Mesenchymal stem cell (in vitro differentiated cells and primary cell): Measurements from ENCODE around the gene FRAT1.

ENCODE experiments used
- DNase-seq: peaks from one replicate; pipeline ENCODE4 v3.0.0-alpha.2; 2013
- H2AFZ ChIP-seq: one replicate; pipeline ENCODE4 v1.6.1; 2013; ENCODE audit warnings: low read depth, mild to moderate bottlenecking, control low read depth, inconsistent platforms, low read length, moderate library complexity
- H2AK5ac ChIP-seq: 2 replicates; pipeline ENCODE4 v1.6.1; 2013; ENCODE audit warnings: low read length, moderate library complexity, mild to moderate bottlenecking, inconsistent platforms; ENCODE audit not compliant: severe bottlenecking
- H2BK120ac ChIP-seq: one replicate; pipeline ENCODE4 v1.6.1; 2013; ENCODE audit warnings: low read depth, mild to moderate bottlenecking, inconsistent platforms, low read length, moderate library complexity
- H2BK12ac ChIP-seq, 2 experiments: one replicate each; pipeline ENCODE4 v1.6.1; 2013; ENCODE audit warnings: inconsistent platforms in 2 of 2, low read length in 2 of 2, mild to moderate bottlenecking in 2 of 2, moderate library complexity in 2 of 2, control low read depth in 1 of 2
- H2BK15ac ChIP-seq: one replicate; pipeline ENCODE4 v1.6.1; 2013; ENCODE audit warnings: mild to moderate bottlenecking, low read depth, inconsistent platforms; ENCODE audit not compliant: poor library complexity, severe bottlenecking
- H2BK5ac ChIP-seq: 2 replicates; pipeline ENCODE4 v1.6.1; 2013; ENCODE audit warnings: low read depth, mild to moderate bottlenecking, low read length, control low read depth, inconsistent platforms; ENCODE audit not compliant: poor library complexity, severe bottlenecking
- H3K14ac ChIP-seq, 2 experiments: one replicate each; pipeline ENCODE4 v1.6.1; 2013; ENCODE audit warnings: inconsistent platforms in 2 of 2, low read length in 2 of 2, control low read depth in 1 of 2, mild to moderate bottlenecking in 1 of 2, moderate library complexity in 1 of 2
- H3K18ac ChIP-seq, 2 experiments: one replicate each; pipeline ENCODE4 v1.6.1; 2013; ENCODE audit warnings: inconsistent platforms in 2 of 2, low read length in 2 of 2, control low read depth in 1 of 2, low read depth in 1 of 2, mild to moderate bottlenecking in 1 of 2
- H3K23ac ChIP-seq, 2 experiments: one replicate each; pipeline ENCODE4 v1.6.1; 2013; ENCODE audit warnings: inconsistent platforms in 2 of 2, low read length in 2 of 2, mild to moderate bottlenecking in 2 of 2, moderate library complexity in 2 of 2, control low read depth in 1 of 2
- H3K27ac ChIP-seq: 2 replicates; pipeline ENCODE4 v1.5.1; 2013; ENCODE audit warnings: mild to moderate bottlenecking, moderate library complexity, low read length, control low read depth, inconsistent platforms; ENCODE audit not compliant: poor library complexity, severe bottlenecking
- H3K27me3 ChIP-seq, 2 experiments: 2 replicates each; pipeline versions ENCODE4 v1.6.1 to v1.7.0; 2013; ENCODE audit warnings: low read length in 2 of 2, mild to moderate bottlenecking in 2 of 2, moderate library complexity in 2 of 2, control low read depth in 1 of 2, inconsistent platforms in 1 of 2; ENCODE audit not compliant: control insufficient read depth in 1 of 2, insufficient read depth in 1 of 2
- H3K36me3 ChIP-seq, 2 experiments: 2 replicates each; pipeline versions ENCODE4 v1.6.1 to v1.7.0; 2013; ENCODE audit warnings: low read length in 2 of 2, control low read depth in 1 of 2, inconsistent platforms in 1 of 2, low read depth in 1 of 2, mild to moderate bottlenecking in 1 of 2; ENCODE audit not compliant: insufficient read depth in 2 of 2, control insufficient read depth in 1 of 2
- H3K4ac ChIP-seq, 2 experiments: one replicate each; pipeline ENCODE4 v1.6.1; 2013; ENCODE audit warnings: inconsistent platforms in 2 of 2, low read length in 2 of 2, mild to moderate bottlenecking in 2 of 2, moderate library complexity in 2 of 2, control low read depth in 1 of 2, low read depth in 1 of 2
- H3K4me1 ChIP-seq: 2 replicates; pipeline ENCODE4 v1.6.1; 2013; ENCODE audit warnings: low read depth, low read length, control low read depth; ENCODE audit not compliant: control insufficient read depth, insufficient read depth
- H3K4me2 ChIP-seq: 2 replicates; pipeline ENCODE4 v1.6.1; 2013; ENCODE audit warnings: low read length, mild to moderate bottlenecking, inconsistent platforms; ENCODE audit not compliant: poor library complexity, severe bottlenecking
- H3K4me3 ChIP-seq, 2 experiments: 2 replicates each; pipeline versions ENCODE4 v1.5.1 to v1.7.0; 2013; ENCODE audit warnings: low read length in 2 of 2, mild to moderate bottlenecking in 2 of 2, control low read depth in 1 of 2, low read depth in 1 of 2; ENCODE audit not compliant: insufficient read depth in 1 of 2
- H3K79me1 ChIP-seq: replicated peaks from 2 replicates; pipeline ENCODE4 v1.6.1; 2013; ENCODE audit warnings: mild to moderate bottlenecking, control low read depth, low read length, inconsistent platforms; ENCODE audit not compliant: poor library complexity, severe bottlenecking
- H3K9ac ChIP-seq: 2 replicates; pipeline ENCODE4 v1.7.0; 2013; ENCODE audit warnings: mild to moderate bottlenecking, low read length, moderate library complexity
- H3K9me3 ChIP-seq: 2 replicates; pipeline ENCODE4 v1.7.0; 2013; ENCODE audit warnings: mild to moderate bottlenecking, low read length; ENCODE audit not compliant: control insufficient read depth
- H4K8ac ChIP-seq: one replicate; pipeline ENCODE4 v1.6.1; 2013; ENCODE audit warnings: inconsistent platforms, mild to moderate bottlenecking, low read length, moderate library complexity
- H4K91ac ChIP-seq: one replicate; pipeline ENCODE4 v1.6.1; 2013; ENCODE audit warnings: mild to moderate bottlenecking, low read length, inconsistent platforms
- WGBS: methylation state at CpG from one replicate; pipeline ENCODE4 v1.1.7; 2013; ENCODE audit warnings: mixed read lengths; 5-methylcytosine and 5-hydroxymethylcytosine counted together

FRAT1 gene

GRCh38 chr10:97292097-97292861, 26.8 kb upstream of the FRAT1 start, which contains the start of gene ARHGAP19:
Gene ARHGAP19 (minus strand): TSS chr10:97292637. CDS start chr10:97292627, 10 bp downstream.
- no peak within 1 kb of the TSS for H3K23ac ChIP-seq
- peak within 1 kb of the TSS; percentile 67 for H2BK120ac ChIP-seq
- H3K18ac ChIP-seq = peak within 1 kb of the TSS; percentile 81 to 92
- H2AK5ac ChIP-seq = no peak within 1 kb of the TSS
- H3K27me3 ChIP-seq = no peaks in the 10 kb centered on the region
- peak within 1 kb of the TSS in 1 of 2 experiments; percentile 6 for H3K14ac ChIP-seq
- peak within 1 kb of the TSS; percentile 83 to 89 for H3K4me3 ChIP-seq
- peak within 1 kb of the TSS; percentile 86 for H2BK15ac ChIP-seq
- H3K9me3 ChIP-seq = no peaks in the 10 kb centered on the region
- H3K4me1 ChIP-seq = peaks cover 3% of the 10 kb centered on the region
- H3K9ac ChIP-seq = peak within 1 kb of the TSS; percentile 90
- H3K36me3 ChIP-seq = no peaks in the 10 kb centered on the region
- H4K8ac ChIP-seq = peak within 1 kb of the TSS; percentile 87
- peak within 1 kb of the TSS; percentile 91 for H3K27ac ChIP-seq
- under 1% methylated on average over 46 of the region's 55 CpGs for WGBS
- peak within 1 kb of the TSS in 1 of 2 experiments; percentile 14 for H2BK12ac ChIP-seq
- H3K4ac ChIP-seq = peak within 1 kb of the TSS; percentile 75 to 93
- peak within 1 kb of the TSS; percentile 91 for H2BK5ac ChIP-seq
- peak within 1 kb of the TSS; percentile 77 for H3K4me2 ChIP-seq
- peak within 1 kb of the TSS; percentile 85 for H4K91ac ChIP-seq
- DNase-seq = peak; percentile 99
- H2AFZ ChIP-seq = peak within 1 kb of the TSS; percentile 64
- H3K79me1 ChIP-seq = peaks cover 12% of the 10 kb centered on the region

GRCh38 chr10:97292862-97293198, 26.2 kb upstream of the FRAT1 start:
- Histone ChIP-seq H2BK12ac (no peak overlapping the region), H3K4me1 (peaks cover 3% of the 10 kb centered on the region), H2BK120ac (no peak overlapping the region), H3K14ac (no peak overlapping the region), H3K9ac (no peak overlapping the region), H2BK5ac (no peak overlapping the region), H2BK15ac (no peak overlapping the region), H3K23ac (no peak overlapping the region), H3K4me2 (peak overlapping the region; percentile 49), H3K79me1 (peaks cover 10% of the 10 kb centered on the region), H3K4me3 (no peak overlapping the region), H3K4ac (no peak overlapping the region), H2AK5ac (no peak overlapping the region), H3K36me3 (no peaks in the 10 kb centered on the region), H4K91ac (no peak overlapping the region), H3K9me3 (no peaks in the 10 kb centered on the region), H2AFZ (no peak overlapping the region), H4K8ac (no peak overlapping the region), H3K27ac (no peak overlapping the region), H3K18ac (no peak overlapping the region), H3K27me3 (no peaks in the 10 kb centered on the region)
- DNase-seq = no peak
- WGBS = 100% methylated on average over 1 of the region's 3 CpGs

GRCh38 chr10:97297556-97298222, 21.4 kb upstream of the FRAT1 start:
- DNase-seq = peak; percentile 34
- Histone ChIP-seq H2BK5ac (no peak overlapping the region), H3K4me1 (no peaks in the 10 kb centered on the region), H3K18ac (no peak overlapping the region), H2AFZ (no peak overlapping the region), H3K79me1 (no peaks in the 10 kb centered on the region), H3K4ac (no peak overlapping the region), H3K4me3 (no peak overlapping the region), H3K23ac (no peak overlapping the region), H2AK5ac (no peak overlapping the region), H3K27me3 (peaks cover 0 to 4% of the 10 kb centered on the region in 2 experiments), H3K36me3 (no peaks in the 10 kb centered on the region), H2BK12ac (no peak overlapping the region), H2BK120ac (no peak overlapping the region), H3K27ac (no peak overlapping the region), H4K91ac (no peak overlapping the region), H2BK15ac (no peak overlapping the region), H3K9ac (no peak overlapping the region), H3K14ac (no peak overlapping the region), H4K8ac (no peak overlapping the region), H3K9me3 (no peaks in the 10 kb centered on the region), H3K4me2 (no peak overlapping the region)
- 89% methylated on average over 8 of the region's 8 CpGs for WGBS

GRCh38 chr10:97298223-97298571, 20.9 kb upstream of the FRAT1 start:
- Histone ChIP-seq H2AFZ (no peak overlapping the region), H2AK5ac (no peak overlapping the region), H4K8ac (peak overlapping the region; percentile 28), H3K27me3 (peaks cover 0 to 4% of the 10 kb centered on the region in 2 experiments), H3K27ac (no peak overlapping the region), H3K18ac (peak overlapping the region in 1 of 2 experiments; percentile 18), H3K9me3 (no peaks in the 10 kb centered on the region), H2BK15ac (no peak overlapping the region), H2BK12ac (peak overlapping the region in 1 of 2 experiments; percentile 54), H3K4me2 (no peak overlapping the region), H3K36me3 (no peaks in the 10 kb centered on the region), H3K9ac (no peak overlapping the region), H3K4ac (no peak overlapping the region), H2BK120ac (no peak overlapping the region), H4K91ac (no peak overlapping the region), H3K4me1 (no peaks in the 10 kb centered on the region), H2BK5ac (no peak overlapping the region), H3K79me1 (no peaks in the 10 kb centered on the region), H3K14ac (no peak overlapping the region), H3K23ac (no peak overlapping the region), H3K4me3 (no peak overlapping the region)
- DNase-seq = no peak
- 60% methylated on average over 1 of the region's 3 CpGs for WGBS
